HG02973 (cell line): ENCODE data around the gene LARGE1.

Experiments used
- ATAC-seq: cut with Tn5 transposase; IDR thresholded peaks from one replicate; pipeline ENCODE4 v1.9.1; 2021; ENCODE audit warnings: moderate library complexity; ENCODE audit not compliant: unreplicated experiment

Gene LARGE1

DNA sequence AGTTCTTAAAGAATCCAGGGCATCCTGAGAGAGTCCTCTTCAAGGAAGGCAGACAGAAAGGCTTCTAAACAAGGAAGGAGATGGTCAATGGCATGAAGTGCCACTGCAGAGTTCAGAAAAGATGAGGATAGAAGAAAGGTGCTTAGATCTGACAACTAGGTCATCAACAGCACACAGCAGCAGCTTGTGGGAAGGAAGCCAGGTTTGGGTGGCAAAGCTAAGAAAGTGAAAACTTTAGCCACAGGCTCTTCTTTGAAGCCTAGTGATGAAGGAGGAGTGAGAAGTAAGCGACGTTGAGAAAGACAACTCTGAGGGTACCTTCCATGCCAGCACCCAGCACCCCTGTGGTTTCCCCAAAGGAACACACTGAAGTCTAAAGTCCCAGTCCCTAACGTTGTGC, 92.0 kb downstream of the LARGE1 start:
- no peak for ATAC-seq

DNA sequence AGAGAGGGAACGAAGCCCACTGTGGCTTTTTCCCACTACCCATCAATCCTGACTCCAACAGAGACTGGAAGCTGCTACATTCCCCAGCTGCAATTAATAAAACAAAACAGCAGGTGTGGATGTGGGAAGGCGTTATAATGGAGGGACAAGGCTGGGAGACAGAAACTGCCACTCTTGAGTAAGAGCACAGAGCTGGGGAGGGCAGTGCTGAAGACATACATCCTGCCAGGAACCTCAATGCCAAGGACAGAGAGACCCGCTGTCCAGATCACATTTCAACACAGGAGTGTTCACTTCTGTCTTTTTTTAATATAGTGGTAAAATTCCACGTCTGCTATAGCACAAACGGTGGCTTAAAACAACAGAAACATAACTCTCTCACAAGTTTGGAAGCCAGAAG, 94.5 kb downstream of the LARGE1 start:
- no peak for ATAC-seq

DNA sequence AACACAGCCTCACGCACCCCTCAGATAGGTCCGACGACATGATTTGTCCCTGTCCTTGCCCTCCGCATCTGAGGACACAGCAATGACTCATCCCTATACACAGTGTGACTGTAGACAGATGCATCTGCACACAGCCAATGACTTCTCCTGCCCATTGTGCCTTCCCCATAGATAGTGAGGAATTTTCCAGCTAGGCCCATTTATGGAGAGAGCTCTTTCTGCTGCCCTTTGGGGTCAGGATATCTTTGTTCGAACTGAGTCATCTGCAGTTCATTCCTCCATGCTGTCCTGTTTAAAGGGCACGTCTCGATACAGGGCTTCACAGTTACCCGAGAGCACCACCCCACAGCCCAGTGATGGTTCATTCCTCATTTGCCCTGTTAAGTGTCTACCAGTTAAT, 96.7 kb downstream of the LARGE1 start:
- ATAC-seq: no peak

DNA sequence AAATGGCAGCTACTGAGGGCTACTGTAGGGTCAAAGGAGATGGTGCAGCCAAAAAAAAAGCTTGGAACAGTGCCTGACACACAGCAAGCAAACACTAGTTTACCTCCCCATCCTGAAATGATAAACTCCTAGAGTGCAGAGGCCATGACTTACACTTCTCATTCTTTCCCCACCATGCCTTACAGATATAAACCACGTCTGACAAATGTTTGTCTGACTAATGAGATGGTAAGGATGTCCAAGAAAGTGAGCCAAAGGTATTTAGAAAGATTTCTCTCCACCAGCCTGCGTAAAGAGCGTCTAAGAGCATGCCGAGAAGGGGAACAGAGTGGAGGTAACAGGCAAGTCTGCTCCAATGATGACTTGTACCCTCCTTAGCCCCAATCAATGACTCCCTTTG, 99.0 kb downstream of the LARGE1 start:
- ATAC-seq: no peak

DNA sequence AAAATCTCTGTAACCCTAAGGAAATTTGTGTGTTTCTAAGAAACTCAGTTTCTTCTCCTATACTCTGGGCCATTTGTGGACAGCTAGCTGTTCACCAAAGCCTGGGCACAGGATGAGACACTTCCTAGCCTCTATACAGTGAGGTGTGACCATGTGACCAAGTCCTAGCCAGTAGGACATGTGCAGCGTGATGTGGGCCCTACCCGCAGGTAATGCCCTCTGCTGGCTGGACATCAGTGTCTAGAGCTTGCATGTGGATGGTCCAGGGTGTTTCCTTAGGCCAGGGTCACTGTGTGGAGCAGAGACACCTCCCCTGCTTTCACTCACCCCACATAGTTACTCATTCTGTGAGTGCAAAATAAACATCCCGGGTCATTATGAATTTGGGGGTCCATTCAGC, 100.5 kb downstream of the LARGE1 start:
- no peak for ATAC-seq

DNA sequence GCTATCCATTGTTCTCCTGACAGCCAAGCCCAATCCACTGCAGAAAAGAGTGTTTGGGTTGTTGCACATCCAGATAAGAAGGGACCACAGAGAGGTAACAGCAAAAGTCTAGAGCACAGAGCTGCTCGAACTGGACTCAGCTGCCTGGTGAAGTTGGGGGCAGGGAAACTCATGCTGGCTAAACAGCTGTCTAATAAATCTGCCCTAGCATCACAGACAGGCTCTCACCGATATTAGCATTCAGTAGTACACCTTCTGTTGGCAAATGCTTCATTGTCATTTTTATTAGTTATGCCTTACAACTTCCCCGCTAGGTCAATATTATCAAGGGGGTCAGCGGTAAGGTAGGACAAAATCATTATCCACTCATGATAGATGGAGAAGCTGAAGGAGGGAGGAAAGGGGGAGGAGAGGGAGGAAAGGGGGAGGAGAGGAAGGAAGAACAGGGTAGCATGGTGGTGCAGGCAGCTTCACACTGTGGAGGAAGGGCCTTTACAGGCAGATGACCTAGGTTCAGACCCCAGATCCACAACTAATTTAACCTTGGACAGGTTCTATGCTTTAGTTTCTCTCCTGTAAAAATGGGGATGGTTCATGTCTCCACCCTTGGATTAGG, 102.7 kb downstream of the LARGE1 start:
- no peak for ATAC-seq

DNA sequence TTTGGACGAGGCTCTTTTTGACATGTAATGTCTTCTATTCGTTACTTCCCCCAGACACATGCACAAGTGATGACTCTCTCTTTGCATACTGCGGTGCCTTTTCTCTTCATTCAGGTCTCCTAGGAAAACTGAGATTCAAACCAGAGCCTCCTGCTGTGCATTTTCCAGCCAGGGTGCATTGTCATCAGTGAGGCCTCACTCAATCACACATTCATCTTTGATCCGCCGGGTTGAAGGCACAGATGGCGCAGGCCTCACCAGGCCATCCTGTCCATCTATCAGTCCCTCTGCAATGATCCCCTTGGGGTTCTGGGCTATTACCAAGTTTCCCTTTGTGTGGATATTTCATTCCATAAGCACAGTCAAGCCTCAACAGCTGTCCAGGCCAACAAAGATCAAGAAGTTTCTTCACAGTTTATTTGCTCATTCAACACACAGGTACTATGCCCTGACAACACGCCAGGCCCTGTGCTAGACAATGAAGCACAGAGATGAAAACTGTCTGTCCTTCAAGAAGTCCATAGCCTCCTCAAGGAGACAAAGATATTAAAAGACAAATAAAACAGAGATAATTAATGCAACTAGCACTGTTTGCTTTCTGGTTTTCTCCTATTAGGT, 107.8 kb downstream of the LARGE1 start:
- no peak for ATAC-seq

DNA sequence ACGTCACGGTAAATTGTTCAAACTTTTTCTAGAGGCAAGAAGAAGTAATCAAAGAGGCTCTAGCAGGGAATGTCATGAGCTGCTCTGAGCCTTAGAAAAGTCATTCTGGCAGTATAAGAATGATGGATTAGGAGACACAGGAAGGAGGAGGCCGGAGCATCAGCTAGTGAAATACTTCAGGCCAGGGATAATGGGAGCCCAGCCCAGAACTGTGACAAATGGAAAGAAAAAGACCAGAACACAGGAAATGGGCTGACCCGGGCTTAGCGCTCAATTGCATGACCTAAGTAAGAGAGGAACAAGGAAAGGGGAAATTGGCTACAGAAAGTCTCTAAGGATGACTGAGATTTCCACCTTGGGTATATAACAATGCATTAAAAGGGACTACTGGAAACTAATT, 108.6 kb downstream of the LARGE1 start:
- no peak for ATAC-seq

DNA sequence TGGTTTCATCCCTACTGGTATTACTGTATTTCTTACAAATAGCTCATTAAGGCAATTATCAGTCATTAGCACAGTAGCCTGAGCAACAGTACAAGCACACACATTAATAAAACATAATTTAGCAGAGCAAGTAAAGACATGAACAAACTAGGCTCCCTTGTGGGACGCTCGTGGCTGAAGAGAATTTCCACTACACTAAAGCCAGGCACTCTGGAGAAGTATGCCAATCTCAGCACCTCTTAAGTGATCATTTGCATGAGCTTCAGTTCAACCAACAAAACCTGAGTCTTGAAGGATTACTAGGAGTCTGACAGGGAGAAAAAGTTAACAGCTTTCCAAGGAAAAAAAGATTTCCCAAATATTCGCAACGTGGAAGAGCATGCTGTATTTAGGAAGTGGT, 109.1 kb downstream of the LARGE1 start:
- ATAC-seq: no peak

DNA sequence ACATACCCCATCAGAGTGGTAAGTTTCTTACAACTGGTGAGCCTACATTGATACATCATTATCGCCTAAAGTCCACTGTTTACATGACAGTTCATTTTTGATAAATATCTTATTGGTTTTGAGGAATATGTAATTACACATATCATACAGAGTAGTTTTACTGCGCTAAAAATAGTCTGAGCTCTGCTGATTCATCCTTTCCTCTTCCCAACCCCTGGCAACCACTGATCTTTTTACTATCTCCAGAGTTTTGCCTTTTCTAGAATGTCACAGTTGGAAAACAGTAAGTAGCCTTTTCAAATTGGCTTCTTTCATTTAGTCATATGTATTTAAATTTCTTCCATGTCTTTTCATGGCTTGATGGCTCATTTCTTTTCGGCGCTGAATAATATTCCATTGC, 112.8 kb downstream of the LARGE1 start:
- ATAC-seq: no peak

DNA sequence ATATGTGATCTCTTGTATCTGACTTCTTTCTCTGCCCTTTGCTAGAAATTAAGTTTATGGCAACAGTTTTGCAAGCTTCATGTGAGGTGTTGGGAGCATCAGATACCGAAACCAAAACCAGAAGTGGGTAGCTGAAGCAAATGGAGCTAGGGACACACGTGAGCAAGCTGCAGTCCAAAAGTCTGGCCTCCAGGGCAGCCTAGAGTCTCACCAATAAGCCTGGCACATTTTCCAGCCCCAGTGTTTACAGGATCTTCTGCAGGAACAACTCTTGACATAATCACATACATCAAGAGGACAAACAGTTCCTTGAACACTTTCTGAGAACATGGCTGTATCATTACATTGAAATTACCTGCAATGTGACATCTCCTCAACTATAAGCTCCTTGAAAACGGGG, 114.1 kb downstream of the LARGE1 start:
- ATAC-seq: peak; percentile 72

DNA sequence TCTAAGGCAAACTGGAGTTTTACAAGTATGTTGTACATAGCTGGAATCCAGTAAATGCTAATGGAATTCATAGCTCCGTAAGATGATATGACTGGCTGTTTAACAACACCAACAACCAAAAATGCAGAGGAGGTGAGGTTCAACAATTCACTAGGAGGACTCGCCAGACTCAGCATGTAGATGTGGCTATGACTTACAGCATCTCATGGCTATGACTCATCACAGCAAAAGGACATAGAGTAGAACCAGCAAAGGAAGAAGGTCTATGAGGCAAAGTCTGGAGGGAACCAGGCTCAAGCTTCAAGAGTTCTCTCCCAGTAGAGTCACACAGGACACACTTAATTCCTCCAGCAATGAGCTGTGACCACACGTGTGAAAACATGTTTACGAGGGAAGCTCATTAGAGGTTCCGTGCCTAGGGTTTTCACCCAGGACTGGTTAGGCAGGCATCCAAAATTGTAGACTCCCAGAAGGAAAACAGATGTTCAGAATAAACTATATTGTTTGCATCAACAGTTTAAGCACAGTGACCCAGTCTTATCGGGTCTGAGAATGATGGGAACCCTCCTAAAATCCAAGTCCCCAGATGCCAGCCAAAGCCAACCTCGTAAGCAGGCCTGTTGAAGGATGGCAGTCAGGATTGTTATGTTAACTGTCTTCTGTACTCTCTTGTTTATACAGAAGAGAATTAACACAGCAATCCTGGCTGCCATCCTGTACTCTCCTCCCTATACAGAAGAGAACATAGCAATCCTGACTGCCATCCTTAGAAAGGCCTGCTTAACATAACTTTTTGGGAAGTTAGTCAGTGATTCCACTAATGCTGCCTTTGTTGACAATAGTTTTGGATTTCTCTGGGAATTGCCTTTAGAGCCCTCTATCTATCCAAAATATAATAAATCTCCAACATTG, 116.6 kb downstream of the LARGE1 start:
- no peak for ATAC-seq

DNA sequence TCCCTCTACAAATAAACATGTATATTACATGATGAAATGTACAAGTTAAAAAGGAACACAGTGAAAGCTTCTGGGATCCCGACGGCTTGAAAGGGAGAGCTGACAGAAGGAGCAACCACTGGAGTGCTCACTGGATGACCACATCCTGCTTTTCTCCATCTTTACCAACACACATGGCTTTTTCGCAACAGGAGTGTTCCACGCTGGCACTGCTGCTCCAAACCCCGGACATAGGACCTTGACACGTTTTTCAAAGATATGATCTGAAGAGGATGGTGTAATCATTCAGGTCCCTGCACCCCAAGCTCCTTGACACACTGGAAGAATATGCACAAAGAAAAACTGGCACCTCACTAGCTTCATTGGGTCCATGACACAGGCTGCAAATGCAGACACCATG, 121.9 kb downstream of the LARGE1 start:
- no peak for ATAC-seq

DNA sequence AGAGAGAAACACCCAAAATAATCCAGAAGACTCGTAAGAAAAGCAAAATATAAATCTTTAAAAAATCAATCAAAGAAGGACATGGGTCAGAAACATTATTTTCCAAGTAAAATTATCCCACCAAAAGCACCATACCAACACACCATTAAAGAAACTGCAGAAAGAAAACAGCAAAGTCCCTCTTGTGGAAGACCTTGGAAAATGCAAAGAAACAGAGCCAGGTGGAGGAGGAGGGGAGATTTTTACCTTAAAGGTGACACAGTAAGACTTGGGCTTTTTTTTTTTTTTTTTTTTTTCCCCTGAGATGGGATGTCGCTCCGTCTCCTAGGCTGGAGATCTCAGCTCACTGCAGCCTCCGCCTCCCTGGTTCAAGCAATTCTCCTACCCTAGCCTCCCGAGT, 123.8 kb downstream of the LARGE1 start:
- ATAC-seq: no peak

DNA sequence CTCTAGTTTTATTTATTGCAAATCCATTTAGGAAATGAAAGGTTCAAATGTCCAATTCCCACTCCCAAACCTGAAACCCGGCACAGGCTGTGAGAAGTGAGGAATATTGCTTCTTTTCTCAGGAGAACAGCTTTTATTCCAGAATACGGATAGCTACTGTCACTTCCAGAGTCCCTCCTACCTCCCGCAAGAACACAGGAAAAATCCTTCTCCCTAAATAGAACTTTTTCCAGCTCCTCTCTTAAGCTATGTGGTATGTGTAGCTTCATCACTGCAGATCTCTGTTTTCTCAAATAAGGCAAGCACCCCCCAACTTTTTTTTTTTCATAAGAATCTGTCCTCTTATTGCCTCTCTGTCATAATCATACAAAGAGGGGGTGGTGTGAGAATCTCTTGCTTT, 126.8 kb downstream of the LARGE1 start:
- ATAC-seq: no peak

DNA sequence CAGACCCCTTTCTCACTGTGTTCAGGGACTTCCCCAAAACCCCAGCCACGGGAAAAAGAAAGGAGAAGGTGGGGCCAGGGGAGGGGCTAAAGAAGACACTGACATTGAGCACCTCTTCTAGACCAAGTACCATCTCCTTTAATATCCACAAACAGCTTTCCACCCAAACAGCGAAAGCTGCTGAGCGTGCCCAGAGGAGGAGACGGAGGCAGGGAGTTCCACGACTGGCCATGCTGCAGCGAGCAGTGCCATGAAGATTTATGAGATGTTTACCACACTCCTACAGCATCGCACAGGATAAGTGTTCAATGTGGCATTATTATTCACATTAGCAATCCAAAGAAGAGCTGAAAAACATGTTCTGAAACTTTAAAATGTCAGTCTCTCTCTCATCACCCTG, 127.4 kb downstream of the LARGE1 start:
- no peak for ATAC-seq

DNA sequence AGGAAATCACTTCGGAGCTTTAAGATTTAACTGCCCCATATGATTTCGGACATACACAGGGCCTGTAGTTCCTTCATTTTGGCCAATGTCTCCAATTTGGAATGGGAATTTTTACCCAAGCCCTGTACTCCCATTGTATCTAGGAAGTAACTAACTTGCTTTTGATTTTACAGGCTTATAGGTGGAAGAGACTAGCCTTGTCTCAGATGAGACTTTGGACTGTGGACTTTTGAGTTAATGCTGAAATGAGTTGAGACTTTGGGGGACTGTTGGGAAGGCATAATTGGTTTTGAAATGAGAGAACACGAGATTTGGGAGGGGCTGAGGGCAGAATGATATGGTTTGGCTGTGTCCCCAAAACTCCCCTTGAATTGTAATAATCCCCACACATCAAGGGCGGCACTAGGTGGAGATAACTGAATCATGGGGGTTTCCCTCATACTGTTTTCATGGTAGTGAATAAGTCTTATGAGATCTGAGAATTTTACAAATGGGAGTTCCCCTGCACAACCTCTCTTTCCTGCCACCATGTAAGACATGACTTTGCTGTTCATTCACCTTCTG, 130.5 kb downstream of the LARGE1 start:
- peak; percentile 55 for ATAC-seq

DNA sequence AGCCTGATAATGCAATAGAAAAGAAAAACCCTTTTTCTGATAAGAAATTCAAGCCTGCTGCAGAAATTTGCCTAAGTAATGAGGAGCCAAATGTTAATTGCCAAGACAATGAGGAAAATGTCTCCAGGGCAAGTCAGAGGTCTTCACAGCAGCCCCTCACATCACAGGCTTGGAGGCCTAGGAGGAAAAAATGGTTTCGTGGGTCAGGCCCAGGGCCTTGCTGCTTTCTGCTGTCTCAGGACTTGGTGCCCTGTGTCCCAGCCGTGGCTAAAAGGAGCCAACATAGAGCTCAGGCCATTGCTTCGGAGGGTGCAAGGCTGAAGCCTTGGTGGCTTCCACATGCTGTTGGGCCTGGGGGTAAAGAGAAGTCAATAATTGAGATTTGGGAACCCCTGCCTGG, 131.3 kb downstream of the LARGE1 start:
- no peak for ATAC-seq

DNA sequence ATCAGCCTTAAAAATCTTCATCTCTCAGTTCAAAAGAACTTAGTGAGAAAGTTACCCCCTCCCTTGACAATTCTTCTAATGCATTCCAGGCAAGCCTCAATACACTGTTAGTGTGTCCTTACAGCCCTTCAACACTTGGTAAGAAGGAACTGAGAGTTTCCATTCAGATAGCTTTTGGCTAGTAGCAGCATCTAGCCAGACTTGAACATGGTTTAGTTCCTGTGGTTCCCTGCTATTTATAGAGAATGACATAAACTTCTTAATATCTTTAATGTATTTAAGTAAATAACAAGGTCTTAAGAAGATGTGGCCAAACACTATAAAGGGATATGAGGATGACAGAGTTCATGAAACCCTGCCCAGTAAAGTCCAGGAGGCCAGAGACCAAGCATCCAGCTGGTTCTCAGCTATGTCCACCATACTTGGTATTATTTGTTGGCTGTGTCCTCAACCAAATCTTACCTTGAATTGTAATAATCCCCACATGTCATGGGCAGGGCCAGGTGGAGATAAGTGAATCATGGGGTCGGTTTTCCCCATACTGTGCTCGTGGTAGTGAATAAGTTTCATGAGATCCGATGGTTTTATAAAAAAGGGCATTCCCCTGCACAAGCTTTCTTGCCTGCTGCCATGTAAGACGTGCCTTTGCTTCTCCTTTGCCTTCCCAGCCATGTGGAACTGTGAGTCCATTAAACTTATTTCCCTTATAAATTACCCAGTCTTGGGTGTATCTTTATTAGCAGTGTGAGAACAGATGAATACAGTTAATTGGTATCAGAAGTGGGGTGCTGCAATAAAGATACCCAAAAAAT, 132.4 kb downstream of the LARGE1 start:
- ATAC-seq: peak; percentile 55

DNA sequence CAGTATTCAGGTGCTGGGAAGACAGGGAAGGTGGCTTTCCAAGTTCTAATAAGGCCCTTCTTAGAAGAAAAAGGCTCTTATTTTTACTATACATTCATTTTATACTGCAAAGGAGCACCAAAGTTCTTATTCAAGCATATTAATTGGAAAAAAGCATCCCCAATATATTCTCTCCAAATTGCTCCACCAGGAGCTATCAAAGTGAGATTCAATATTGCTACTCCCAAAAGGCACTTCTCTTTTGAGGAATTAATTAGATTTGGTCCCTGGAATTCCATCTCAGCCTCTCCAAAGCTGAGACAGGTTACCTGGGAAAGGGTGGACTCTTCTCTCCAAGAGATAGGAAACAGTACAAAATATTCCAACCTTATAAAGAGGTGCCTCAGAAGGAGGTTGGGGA, 134.1 kb downstream of the LARGE1 start:
- ATAC-seq: no peak
